SK-MEL-5 (cell line): ENCODE measurements around the gene WDR45. TPM values are rescaled to one million over a fixed set of nuclear protein-coding genes. Genes with fewer than 3 reads are reported as not detected.

Experiments used
- small RNA-seq, 2 experiments: library from RNA; depleted of rRNA; stranded (forward); fragments of <200 nt; gene quantifications; one replicate each; pipeline ENCODE3, GENCODE V24; 2014
- total RNA-seq: library from RNA; depleted of rRNA; stranded (reverse); fragments of >200 nt; shearing (Covaris generic); gene quantifications from 2 replicates; pipeline ENCODE4 v1.2.3, GENCODE V29; 2014; rRNA removed

WDR45 gene
- total RNA-seq, 1 experiment from 2014 or later, result 71.6 TPM

Small RNA genes lying within 50 kb of the gene (small RNA-seq; reads per million reads assigned to genes)
- 0.08 to 0.10 reads per million in 2 experiments for gene RNU4-52P

Other genes starting within 250 kb of the WDR45 start
- 29.5 and 35.2 TPM in 2 replicates for gene PCSK1N, start 244.3 kb downstream of the WDR45 start, total RNA-seq
- 34.9 and 39.7 TPM in 2 replicates for gene TIMM17B, start 182.1 kb downstream of the WDR45 start, total RNA-seq
- gene PQBP1, start 182.0 kb downstream of the WDR45 start, total RNA-seq, result 50.3 and 72.2 TPM in 2 replicates
- 27.9 and 31.0 TPM in 2 replicates for gene SLC35A2, start 168.2 kb downstream of the WDR45 start, total RNA-seq
- gene PIM2, start 160.9 kb downstream of the WDR45 start, total RNA-seq, result 8.6 and 9.8 TPM in 2 replicates
- 22.7 and 26.2 TPM in 2 replicates for gene OTUD5, start 122.3 kb downstream of the WDR45 start, total RNA-seq
- gene KCND1, start 108.0 kb downstream of the WDR45 start, total RNA-seq, result 0.13 and 0.24 TPM in 2 replicates
- gene GRIPAP1, start 77.6 kb downstream of the WDR45 start, total RNA-seq, result 16.6 and 17.0 TPM in 2 replicates
- gene TFE3, start 36.5 kb downstream of the WDR45 start, total RNA-seq, result 17.0 and 20.0 TPM in 2 replicates
- gene CCDC120, start 20.9 kb downstream of the WDR45 start, total RNA-seq, result 0.77 and 1.0 TPM in 2 replicates
- gene PRAF2, start 5.9 kb downstream of the WDR45 start, total RNA-seq, result 2.3 and 4.8 TPM in 2 replicates
- gene GPKOW, start 43.8 kb upstream of the WDR45 start, total RNA-seq, result 29.0 and 31.2 TPM in 2 replicates
- 1.4 and 2.6 TPM in 2 replicates for gene MAGIX, start 82.9 kb upstream of the WDR45 start, total RNA-seq
- gene PLP2, start 92.0 kb upstream of the WDR45 start, total RNA-seq, result 8.1 and 9.1 TPM in 2 replicates
- 21.1 and 24.8 TPM in 2 replicates for gene PRICKLE3, start 106.5 kb upstream of the WDR45 start, total RNA-seq
- 72.1 and 73.0 TPM in 2 replicates for gene SYP, start 120.3 kb upstream of the WDR45 start, total RNA-seq
- gene CACNA1F, start 153.5 kb upstream of the WDR45 start, total RNA-seq, result not detected in 2 replicates
- 11.5 and 12.2 TPM in 2 replicates for gene CCDC22, start 155.6 kb upstream of the WDR45 start, total RNA-seq
- gene FOXP3, start 184.8 kb upstream of the WDR45 start, total RNA-seq, result 0.21 and 0.24 TPM in 2 replicates
- 9.1 and 12.8 TPM in 2 replicates for gene PPP1R3F, start 189.9 kb upstream of the WDR45 start, total RNA-seq
- not detected in 2 replicates for gene GAGE10, start 223.8 kb upstream of the WDR45 start, total RNA-seq
- 37.1 TPM in 1 of 2 replicates, not detected in the other for gene GAGE12J, start 242.2 kb upstream of the WDR45 start, total RNA-seq